Fibroblast of villous mesenchyme (primary cell): Measurements from ENCODE around the gene MEX3D. TPM values are rescaled to one million over a fixed set of nuclear protein-coding genes. Genes with fewer than 3 reads are reported as not detected.
"Not testable (repeated sequence)": the region's sequence is repeated elsewhere in the genome, so short reads cannot be mapped to it uniquely, and the experiment has no call there.

Experiments used
- DNase-seq: peaks from one replicate; pipeline ENCODE4 v3.0.0-alpha.2; 2010; ENCODE audit warnings: low read depth
- H3K4me3 ChIP-seq: 2 replicates; pipeline ENCODE4 v1.5.1; 2011; ENCODE audit warnings: low read depth, mild to moderate bottlenecking, low read length
- CTCF ChIP-seq: IDR thresholded peaks from 2 replicates; pipeline ENCODE4 v1.5.1; 2012; ENCODE audit warnings: low read depth, mild to moderate bottlenecking, low read length; ENCODE audit not compliant: insufficient read depth
- total RNA-seq: library from RNA; depleted of rRNA; stranded (reverse); fragments of >200 nt; gene quantifications from 2 replicates; pipeline ENCODE4 v1.2.3, GENCODE V29; 2012

The MEX3D gene
- total RNA-seq, 1 donor: 33.7 TPM

GRCh38 chr19:1524287-1524971, 43.7 kb downstream of the MEX3D start:
- H3K4me3 ChIP-seq: no peak overlapping the region
- no peak for DNase-seq
- no peak for TF ChIP-seq CTCF

DNA sequence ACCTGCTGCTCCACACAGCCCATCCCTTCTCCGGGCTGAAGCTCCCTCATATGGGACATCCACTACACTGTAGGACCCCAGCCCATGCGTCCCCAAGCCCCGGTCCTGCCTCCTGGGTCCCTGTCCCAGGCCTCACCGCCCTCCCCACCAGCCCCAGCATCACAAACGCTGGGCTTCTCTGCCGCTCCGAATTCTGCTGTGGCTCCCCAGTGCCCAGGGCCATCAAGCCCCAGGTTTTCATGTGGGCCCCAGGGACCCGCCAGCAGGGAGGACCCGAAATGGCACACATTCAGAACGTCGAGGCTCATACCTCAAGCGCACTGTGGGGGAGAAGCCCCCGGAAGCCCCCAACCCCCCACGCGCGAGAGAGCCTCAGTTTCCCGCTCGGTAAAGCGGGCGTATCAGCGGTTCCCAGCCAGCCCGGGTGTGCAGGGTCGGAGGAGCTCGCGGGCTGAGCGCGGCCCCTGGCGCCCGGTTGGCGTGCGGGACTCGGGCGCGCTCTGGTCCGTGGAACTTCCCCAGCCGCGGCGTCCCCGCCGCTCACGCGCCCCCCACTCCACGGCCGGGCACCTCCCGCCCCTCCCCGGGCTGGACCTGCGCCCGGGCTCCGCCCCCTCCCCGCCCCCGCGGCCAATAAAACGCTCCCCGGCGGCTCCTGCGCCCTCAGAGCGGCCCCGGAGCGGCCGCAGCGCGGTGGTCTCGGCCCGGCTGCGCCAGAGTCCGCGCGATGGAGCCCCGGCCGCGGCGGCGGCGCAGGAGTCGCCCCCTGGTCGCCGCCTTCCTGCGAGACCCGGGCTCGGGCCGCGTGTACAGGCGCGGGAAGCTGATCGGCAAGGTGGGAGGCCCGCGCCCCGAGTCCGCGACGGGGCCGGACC, 44.5 kb downstream of the MEX3D start, which contains the start of gene PLK5:
PLK5 (plus strand) TSS at position 666 of the 875 bp plus-strand sequence. CDS start 2,920 bp downstream, outside the sequence.
- no peak for TF ChIP-seq CTCF
- DNase-seq: no peak
- no peak within 1 kb of the TSS for H3K4me3 ChIP-seq

DNA sequence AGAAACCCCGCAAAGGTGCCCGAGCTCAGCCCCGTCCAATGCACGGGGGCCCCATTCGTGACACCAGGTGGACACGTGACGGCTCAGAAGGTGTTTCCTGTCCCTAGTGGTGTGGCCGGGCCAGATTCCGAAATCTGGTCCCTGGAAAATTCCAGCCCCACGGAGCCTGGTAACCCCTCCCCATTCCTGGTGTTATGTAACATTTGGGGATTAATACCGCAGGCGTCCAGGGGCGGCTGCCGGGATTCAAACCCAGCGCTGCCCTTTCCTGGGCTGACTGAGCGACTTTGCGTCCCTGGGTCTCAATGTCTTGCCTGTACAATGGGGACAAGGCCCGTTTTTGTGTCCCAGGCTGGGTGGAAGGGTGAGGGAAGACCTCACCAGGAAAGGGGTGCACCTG, 45.3 kb downstream of the MEX3D start:
- H3K4me3 ChIP-seq: no peak overlapping the region
- peak; percentile 11 for DNase-seq
- TF ChIP-seq CTCF: no peak

- DNase-seq: peak; percentile 14
- no peak for TF ChIP-seq CTCF
- no peak overlapping the region for H3K4me3 ChIP-seq
Measured at GRCh38 chr19:1522061-1522460, 46.1 kb downstream of the MEX3D start.

GRCh38 chr19:1521636-1522035, 46.5 kb downstream of the MEX3D start:
- TF ChIP-seq CTCF: no peak
- H3K4me3 ChIP-seq: no peak overlapping the region
- no peak for DNase-seq

DNA sequence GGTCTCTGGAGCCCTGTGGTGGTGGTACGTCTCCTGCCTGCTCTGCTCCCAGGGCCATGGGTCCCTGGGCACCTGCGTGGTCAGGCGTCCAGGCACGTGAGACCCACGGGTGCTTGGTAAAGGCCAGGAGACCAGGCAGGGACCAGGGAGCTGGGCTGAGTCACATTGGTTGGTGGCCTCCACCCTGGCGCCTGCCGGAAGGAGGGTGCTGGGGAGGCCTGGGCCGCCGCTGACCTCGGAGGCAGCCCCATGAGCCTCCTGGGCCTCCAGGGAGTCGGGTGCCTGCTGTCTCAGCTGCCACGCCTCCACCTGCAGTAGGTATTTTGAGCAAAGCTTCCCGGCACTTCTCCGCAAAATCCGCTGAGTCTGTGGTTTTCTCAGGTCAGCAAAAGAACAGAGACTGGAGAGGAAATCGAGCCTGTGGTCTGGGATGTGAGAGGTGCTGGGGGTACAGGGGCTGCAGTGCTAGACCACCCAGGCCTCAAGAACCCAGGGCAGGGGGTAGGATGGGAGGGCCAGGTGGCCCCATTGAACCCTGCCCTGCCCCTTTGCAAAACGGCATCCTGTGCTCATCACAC, 47.8 kb downstream of the MEX3D start:
- no peak for TF ChIP-seq CTCF

DNA sequence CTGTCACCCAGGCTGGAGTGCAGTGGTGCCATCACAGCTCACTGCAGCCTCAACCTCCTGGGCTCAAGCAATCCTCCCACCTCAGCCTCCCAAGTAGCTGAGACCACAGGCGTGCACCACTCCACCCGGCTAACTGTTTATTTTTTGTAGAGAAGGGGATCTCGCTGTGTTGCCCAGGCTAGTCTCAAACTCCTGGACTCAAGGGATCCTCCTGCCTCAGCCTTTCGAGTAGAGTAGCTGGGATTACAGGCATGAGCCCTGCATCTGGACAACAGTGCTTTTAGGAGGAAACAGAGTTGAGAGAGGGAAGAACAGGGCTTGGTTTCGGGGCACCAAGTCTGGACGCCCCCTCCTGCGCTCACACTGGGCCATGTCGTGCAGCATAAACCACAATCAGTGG, 48.3 kb downstream of the MEX3D start:
- not testable (repeated sequence) for DNase-seq, H3K4me3 ChIP-seq

More for the DNA sequence above, 47.8 kb downstream of the MEX3D start:
- H3K4me3 ChIP-seq: no peak overlapping the region
- no peak for DNase-seq
